Neuron (in vitro differentiated cells): ENCODE measurements around the gene GFOD2.

Source experiments
- H2AFZ ChIP-seq: one replicate; pipeline ENCODE4 v1.6.1; 2013; ENCODE audit warnings: low read depth, mild to moderate bottlenecking, inconsistent platforms, low read length, moderate library complexity
- H3K27me3 ChIP-seq: one replicate; pipeline ENCODE4 v1.6.1; 2013; ENCODE audit warnings: low read length; ENCODE audit not compliant: insufficient read depth
- H3K36me3 ChIP-seq: one replicate; pipeline ENCODE4 v1.6.1; 2013; ENCODE audit warnings: low read length; ENCODE audit not compliant: insufficient read depth
- H3K4me1 ChIP-seq: one replicate; pipeline ENCODE4 v1.6.1; 2013; ENCODE audit warnings: low read length; ENCODE audit not compliant: insufficient read depth
- H3K4me3 ChIP-seq: 2 replicates; pipeline ENCODE4 v1.5.1; 2013; ENCODE audit warnings: mild to moderate bottlenecking, low read length, moderate library complexity
- H3K9me3 ChIP-seq: one replicate; pipeline ENCODE4 v1.6.1; 2013; ENCODE audit warnings: low read length

Gene GFOD2

DNA sequence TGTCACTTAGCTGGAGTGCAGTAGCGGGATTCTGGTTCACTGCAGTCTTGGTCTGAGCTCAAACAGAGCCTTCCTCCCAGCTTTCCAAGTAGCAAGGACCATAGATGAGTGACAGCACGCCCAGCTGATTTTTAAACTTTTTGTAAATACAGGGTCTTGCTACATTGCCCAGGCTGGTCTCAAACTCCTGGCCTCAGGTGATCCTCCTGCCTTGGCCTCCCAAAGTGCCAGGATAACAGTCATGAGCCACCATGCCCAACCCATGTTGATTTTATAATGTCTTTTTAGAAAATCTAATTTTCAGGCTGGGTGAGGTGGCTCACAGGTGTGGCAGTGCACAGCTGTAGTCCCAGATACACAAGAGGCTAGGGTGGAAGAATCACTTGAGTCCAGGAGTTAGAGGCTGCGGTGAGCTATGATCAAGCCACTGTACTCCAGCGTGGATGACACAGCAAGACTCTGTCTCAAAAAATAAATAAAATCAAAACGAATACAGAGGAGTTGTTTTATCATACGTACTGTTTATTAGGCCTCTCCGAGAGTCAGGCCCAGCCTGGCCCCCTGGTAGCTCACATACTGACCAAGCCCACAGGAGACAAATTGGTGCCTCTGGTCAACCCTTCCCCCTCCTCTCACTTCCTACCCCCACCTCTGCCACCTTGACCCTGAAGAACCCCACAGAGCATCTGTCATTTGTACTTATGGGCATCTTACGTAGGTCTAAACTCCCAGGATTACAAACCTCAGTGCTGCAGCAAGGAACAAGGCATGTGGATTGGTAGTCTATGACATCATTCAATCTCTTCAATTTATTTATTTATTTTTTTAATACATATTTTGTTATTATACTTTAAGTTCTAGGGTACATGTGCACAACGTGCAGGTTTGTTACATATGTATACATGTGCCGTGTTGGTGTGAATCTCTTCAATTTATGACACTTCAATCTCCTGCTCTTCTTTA is 38.9 kb downstream of the GFOD2 start:
- Histone ChIP-seq H3K4me3 (no peak overlapping the region), H3K9me3 (no peaks in the 10 kb centered on the region), H2AFZ (no peak overlapping the region), H3K27me3 (no peaks in the 10 kb centered on the region), H3K4me1 (no peaks in the 10 kb centered on the region), H3K36me3 (peaks cover 35% of the 10 kb centered on the region)

DNA sequence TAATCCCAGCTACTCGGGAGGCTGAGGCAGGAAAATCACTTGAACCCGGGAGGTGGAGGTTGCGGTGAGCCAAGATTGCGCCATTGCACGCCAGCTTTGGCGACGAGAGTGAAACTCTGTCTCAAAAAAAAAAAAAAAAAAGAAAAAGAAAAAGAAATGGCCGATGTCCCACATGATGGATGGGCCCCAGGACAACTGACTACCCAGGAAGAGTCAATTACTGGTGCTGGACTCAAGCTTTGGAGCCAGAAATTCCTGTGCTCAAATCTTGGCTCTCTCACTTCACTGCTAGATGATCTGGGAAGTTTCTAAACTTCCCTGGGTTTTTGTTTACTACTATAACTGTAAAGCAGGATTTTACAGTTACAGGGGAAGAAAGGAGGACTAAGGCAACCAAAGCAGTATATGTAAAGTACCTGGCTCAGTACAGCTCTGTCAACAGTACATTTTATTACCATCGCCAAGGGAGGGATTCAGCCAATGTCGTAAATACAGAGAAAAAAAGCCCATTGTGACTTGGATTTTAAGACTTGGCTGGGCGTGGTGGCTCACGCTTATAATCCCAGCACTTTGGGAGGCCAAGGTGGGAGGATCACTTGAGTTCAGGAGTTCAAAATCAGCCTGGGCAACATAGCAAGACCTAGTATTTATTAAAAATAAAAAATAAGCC is 40.6 kb downstream of the GFOD2 start:
- Histone ChIP-seq H3K9me3 (no peaks in the 10 kb centered on the region), H2AFZ (no peak overlapping the region), H3K4me1 (no peaks in the 10 kb centered on the region), H3K36me3 (peaks cover 23% of the 10 kb centered on the region), H3K4me3 (no peak overlapping the region), H3K27me3 (no peaks in the 10 kb centered on the region)

DNA sequence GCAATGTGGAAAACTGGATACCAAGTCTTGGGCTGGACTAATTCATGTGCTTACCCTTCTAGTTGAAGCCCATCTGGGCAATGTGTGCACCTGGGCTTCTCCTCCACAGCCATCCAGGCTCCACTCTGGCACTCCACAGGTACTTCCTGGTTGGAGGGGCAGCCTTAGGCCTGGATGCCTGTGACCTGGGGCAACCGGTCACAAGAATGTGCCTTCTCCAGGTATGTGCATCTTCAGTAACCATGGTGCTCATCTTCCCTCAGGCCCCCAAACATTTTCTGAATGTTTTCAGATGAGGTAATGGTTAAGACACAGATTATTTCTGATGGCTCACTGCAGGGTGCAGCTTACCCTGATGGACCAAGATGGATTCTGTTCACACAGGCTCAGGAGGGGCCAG is 41.4 kb downstream of the GFOD2 start:
- Histone ChIP-seq H3K27me3 (no peaks in the 10 kb centered on the region), H3K9me3 (no peaks in the 10 kb centered on the region), H3K4me3 (no peak overlapping the region), H3K4me1 (no peaks in the 10 kb centered on the region), H3K36me3 (peaks cover 17% of the 10 kb centered on the region), H2AFZ (no peak overlapping the region)

DNA sequence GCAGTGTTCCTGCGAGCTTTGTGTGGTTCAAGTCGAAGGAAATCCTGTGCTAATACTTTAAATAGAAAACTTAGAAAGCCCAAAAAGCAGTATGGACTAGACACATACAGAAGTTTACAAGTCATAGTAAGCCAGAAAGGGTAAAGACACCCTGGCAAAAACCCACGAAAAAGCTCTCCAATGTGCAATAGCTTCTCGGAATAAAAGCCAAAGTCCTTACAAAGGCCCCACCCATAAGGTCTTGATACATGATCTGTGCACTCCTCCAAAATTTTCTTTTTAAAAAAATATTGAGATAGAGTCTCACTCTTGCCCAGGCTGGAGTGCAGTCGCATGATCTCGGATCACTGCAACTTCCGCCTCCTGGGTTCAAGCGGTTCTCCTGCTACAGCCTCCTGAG is 42.2 kb downstream of the GFOD2 start:
- no peaks in the 10 kb centered on the region for H3K27me3 ChIP-seq
- no peaks in the 10 kb centered on the region for H3K9me3 ChIP-seq
- H3K36me3 ChIP-seq = peaks cover 17% of the 10 kb centered on the region
- H3K4me3 ChIP-seq = no peak overlapping the region
- no peaks in the 10 kb centered on the region for H3K4me1 ChIP-seq
- H2AFZ ChIP-seq = no peak overlapping the region

DNA sequence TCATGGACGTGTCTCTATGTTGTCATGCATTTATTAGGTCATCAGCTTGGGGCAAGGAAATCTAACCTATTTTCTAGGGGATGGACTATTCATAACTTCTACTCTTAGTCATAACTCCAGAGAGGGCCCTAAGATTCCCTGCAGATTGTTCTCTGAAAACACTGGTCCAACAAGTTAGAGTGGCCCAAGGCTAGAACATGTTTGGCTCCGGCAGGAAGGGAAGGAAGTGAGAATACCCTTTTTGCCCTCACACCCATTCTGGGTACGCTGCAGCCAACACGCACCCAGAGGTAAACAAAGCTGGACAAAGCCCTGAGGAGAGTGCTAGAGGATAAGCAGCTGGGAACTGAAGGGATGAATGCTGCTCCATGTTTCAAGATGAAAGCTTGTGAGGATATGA is 42.6 kb downstream of the GFOD2 start:
- H3K4me1 ChIP-seq = no peaks in the 10 kb centered on the region
- H3K27me3 ChIP-seq = no peaks in the 10 kb centered on the region
- H3K36me3 ChIP-seq = peaks cover 15% of the 10 kb centered on the region
- no peak overlapping the region for H3K4me3 ChIP-seq
- no peaks in the 10 kb centered on the region for H3K9me3 ChIP-seq
- no peak overlapping the region for H2AFZ ChIP-seq

DNA sequence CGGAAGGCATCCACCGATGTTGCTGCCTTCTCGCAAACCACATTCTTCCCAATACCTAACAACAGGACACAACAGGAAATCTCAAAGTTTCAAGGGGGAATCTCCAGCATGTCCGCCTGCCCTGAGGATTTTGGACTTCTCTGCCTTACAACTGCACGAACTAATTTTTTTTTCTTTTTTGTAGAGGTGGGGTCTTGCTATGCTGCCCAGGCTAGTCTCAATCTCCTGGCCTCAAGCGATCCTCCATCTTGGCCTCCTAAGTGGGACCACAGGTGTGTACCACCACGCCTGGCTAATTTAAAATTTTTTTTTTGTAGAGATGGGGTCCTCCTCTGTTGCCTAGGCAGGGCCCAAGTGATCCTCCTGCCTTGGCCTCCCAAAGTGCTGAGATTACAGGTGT is 43.1 kb downstream of the GFOD2 start:
- Histone ChIP-seq H3K27me3 (no peaks in the 10 kb centered on the region), H3K4me1 (no peaks in the 10 kb centered on the region), H3K9me3 (no peaks in the 10 kb centered on the region), H3K36me3 (peaks cover 15% of the 10 kb centered on the region), H2AFZ (no peak overlapping the region), H3K4me3 (no peak overlapping the region)

DNA sequence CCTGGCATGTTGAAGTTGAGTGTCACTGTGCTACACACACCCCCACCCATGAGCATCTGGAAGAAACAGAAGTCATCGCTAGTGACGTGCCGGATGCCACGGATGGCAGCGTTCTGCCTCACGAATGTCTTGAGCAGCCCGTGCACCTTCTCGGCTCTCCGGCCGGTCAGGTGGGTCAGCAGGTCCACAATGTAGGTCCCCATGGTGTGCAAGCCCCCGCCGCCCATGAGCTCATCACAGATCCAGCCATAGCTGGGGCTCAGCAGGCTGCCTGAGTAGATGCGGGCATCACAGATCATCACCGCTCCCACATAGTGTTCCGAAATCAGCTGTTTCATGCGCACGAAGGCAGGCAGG is 43.6 kb downstream of the GFOD2 start:
- Histone ChIP-seq H3K27me3 (no peaks in the 10 kb centered on the region), H3K9me3 (no peaks in the 10 kb centered on the region), H3K36me3 (peaks cover 15% of the 10 kb centered on the region), H2AFZ (no peak overlapping the region), H3K4me3 (no peak overlapping the region), H3K4me1 (no peaks in the 10 kb centered on the region)

DNA sequence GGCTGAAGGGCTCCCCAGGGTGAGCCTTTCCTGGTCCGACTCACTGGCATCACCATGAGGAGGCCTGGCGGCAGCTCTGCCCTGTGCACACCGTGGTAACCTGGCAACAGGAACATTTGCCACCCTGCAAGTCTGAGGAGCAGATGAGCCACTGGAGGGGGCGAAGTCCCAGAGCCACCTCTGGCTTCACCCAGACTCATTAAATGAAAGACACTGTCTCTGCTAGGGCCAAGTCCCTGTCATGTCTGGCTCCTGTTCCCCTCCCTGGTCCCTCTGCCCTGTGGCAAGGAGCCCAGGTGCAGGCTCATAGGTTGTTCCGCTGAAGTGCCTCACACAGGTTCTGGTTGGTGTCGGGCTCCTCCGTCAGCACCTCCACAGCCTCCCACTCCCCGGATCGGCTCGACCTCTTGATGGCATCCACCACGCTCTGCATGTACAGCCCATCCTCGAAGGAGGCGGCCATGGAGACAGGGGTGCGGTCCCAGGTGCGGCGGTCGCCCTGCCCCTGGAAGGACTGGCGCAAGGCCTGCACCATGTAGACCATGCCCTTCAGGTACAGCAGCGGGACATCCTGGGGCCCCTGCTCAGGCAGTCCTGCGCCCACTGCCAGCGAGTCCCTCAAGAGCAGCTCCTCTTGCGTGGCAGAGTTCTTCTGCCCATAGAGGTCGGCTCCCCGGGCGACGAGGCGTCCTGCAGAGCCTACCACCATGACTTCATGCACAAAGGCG is 44.1 kb downstream of the GFOD2 start:
- H3K9me3 ChIP-seq = no peaks in the 10 kb centered on the region
- no peak overlapping the region for H2AFZ ChIP-seq
- no peaks in the 10 kb centered on the region for H3K4me1 ChIP-seq
- H3K27me3 ChIP-seq = no peaks in the 10 kb centered on the region
- peaks cover 10% of the 10 kb centered on the region for H3K36me3 ChIP-seq
- no peak overlapping the region for H3K4me3 ChIP-seq

DNA sequence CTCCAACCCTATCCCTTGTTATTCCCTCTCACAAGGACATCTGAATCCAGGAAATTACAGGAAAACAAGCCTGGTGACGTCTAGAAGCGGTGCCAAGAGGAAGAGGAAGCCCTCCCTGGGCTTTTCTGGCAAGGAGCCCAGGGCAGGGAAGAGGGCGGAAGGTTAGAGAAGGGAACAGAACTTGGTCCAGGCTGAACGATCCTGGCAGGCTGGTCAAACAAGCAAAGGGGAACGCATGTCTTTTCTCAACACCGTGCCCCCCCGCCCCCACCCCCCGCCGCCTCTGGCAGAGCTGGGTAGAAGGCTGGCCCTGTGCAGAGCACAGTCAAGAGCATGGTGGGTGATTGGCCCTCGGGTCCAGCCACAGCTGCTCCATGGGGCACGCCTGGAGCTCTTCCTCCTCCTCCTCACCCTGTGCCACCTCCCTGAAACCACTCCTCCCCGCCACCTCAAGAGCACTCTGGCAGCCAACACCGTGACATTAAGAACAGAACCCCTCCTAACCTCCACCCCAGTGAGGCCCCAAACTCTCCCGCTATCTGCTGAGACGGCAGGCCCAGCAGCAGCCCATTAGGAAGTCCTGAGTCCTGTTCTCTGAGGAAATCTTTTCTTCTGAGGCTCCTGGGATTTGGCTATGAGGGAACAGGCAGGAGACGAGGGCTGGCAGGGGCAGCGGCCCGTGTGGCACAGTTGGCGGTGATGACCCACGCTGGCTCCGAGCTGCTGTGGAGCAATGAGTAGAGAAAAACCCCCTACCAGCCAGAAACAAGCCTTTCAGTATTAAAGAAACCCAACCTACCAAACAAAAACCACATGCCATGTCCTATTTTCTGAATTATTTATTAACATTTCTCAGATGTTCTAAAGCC is 45.2 kb downstream of the GFOD2 start:
- Histone ChIP-seq H2AFZ (no peak overlapping the region), H3K4me1 (no peaks in the 10 kb centered on the region), H3K9me3 (no peaks in the 10 kb centered on the region), H3K4me3 (no peak overlapping the region), H3K36me3 (peaks cover 7% of the 10 kb centered on the region), H3K27me3 (no peaks in the 10 kb centered on the region)

DNA sequence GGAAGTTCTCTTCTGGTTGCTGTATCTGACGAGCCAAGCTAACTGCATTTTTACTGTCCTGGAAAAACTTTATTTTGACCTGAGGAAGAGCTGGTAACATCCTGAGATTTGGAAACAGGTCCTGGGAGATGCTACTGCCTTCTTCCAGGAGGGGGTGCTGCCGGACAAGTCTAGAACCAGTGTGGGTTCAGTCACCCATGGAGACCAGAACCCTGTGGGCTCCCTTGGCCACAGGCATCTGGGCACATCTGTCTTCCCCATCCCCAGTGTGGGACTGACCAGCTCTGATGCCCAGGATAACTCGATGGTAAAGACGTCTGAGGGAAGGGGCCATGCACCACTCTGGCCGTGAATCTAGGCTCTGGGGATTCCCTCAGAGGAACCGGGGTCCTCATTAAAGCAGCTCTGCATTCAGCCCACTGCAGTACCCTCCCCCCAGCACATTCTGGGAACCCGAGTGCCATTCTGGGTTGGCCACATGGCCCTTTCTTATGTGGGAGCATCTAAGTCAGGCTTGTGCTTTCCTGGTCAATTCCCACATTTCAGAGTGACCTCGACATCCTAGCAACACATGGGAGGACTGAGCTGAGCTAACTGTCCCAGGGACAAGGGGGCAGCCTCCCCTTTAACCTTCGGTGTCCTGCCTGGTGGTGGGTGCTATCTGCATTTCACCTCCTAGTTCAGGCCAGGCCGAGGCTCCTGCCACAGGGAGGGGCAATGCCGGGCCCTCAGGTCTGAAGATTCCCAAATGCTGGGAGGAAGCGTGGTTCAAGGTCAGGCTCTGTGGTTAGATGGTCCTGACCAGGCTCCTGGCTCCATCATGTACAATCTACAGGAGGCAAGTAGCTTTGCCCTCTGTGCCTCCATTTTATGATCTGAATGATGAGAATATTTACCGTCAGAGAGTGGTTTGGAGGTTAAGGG is 46.1 kb downstream of the GFOD2 start:
- Histone ChIP-seq H3K9me3 (no peaks in the 10 kb centered on the region), H3K4me1 (no peaks in the 10 kb centered on the region), H2AFZ (no peak overlapping the region), H3K4me3 (no peak overlapping the region), H3K36me3 (peaks cover 7% of the 10 kb centered on the region), H3K27me3 (no peaks in the 10 kb centered on the region)

DNA sequence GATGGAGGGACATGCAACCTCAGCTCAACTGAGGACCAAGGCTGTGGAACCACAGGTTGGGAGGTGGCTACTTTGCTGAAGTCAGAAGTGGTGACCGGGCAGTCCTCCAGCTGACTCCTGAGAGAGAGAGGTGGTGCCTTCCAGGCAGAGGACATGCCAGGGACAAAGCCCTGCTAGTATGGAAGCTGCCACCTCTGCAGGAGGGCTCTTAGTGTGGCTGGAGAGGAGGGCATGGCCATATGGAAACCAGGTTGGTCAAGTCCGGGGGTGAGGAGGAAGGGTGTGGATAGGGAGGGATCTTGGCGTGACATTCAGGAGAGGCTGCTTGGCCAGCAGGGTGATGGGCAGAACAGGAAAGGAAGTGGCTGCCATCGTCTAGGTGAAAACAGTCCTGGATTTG is 46.8 kb downstream of the GFOD2 start:
- no peaks in the 10 kb centered on the region for H3K9me3 ChIP-seq
- H3K4me3 ChIP-seq = no peak overlapping the region
- no peaks in the 10 kb centered on the region for H3K27me3 ChIP-seq
- peaks cover 7% of the 10 kb centered on the region for H3K36me3 ChIP-seq
- H3K4me1 ChIP-seq = peaks cover 6% of the 10 kb centered on the region
- no peak overlapping the region for H2AFZ ChIP-seq
